GM12878 (cell line): Measurements from ENCODE around the gene ZBTB38. TPM values are rescaled to one million over a fixed set of nuclear protein-coding genes. Genes with fewer than 3 reads are reported as not detected.

ENCODE experiments used
- CHD4 ChIP-seq: fragments of 200-600 bp; sonication (generic); IDR thresholded peaks from 2 replicates; pipeline ENCODE4 v1.6.1; 2016; ENCODE audit warnings: mild to moderate bottlenecking
- HCFC1 ChIP-seq: fragments of 150-350 bp; IDR thresholded peaks from 2 replicates; pipeline ENCODE4 v1.6.1; 2014; ENCODE audit warnings: low read length
- KLF5 ChIP-seq: fragments of 450-650 bp; IDR thresholded peaks from 2 replicates; pipeline ENCODE4 v1.6.1; 2014; ENCODE audit warnings: mild to moderate bottlenecking; ENCODE audit not compliant: partially characterized antibody
- MLLT1 ChIP-seq: fragments of 450-650 bp; IDR thresholded peaks from 2 replicates; pipeline ENCODE4 v1.6.1; 2016; ENCODE audit warnings: mild to moderate bottlenecking
- MXI1 ChIP-seq: fragments of 150-350 bp; IDR thresholded peaks from 2 replicates; pipeline ENCODE4 v1.6.1; 2011; ENCODE audit warnings: low read depth, mild to moderate bottlenecking, inconsistent platforms, low read length, improper control_type of control experiment
- NR2C1 ChIP-seq: fragments of 450-650 bp; IDR thresholded peaks from 2 replicates; pipeline ENCODE4 v1.6.1; 2017; ENCODE audit warnings: antibody characterized with exemption, mild to moderate bottlenecking, moderate library complexity
- RB1 ChIP-seq: fragments of 450-650 bp; formaldehyde crosslinking; IDR thresholded peaks from 2 replicates; pipeline ENCODE4 v1.6.1; 2017; ENCODE audit warnings: mild to moderate bottlenecking, borderline replicate concordance
- RELB ChIP-seq: fragments of 450-650 bp; IDR thresholded peaks from 2 replicates; pipeline ENCODE4 v1.6.1; 2017; ENCODE audit warnings: low read depth, mild to moderate bottlenecking, moderate library complexity
- SMC3 ChIP-seq: IDR thresholded peaks from 2 replicates; pipeline ENCODE4 v1.6.1; 2011; ENCODE audit warnings: low read length, improper control_type of control experiment, borderline replicate concordance
- TCF12 ChIP-seq: IDR thresholded peaks from 2 replicates; pipeline ENCODE4 v1.6.1; 2011; ENCODE audit warnings: low read depth, mild to moderate bottlenecking, low read length
- ZBED1 ChIP-seq: IDR thresholded peaks from 2 replicates; pipeline ENCODE4 v1.6.1; 2016; ENCODE audit warnings: borderline replicate concordance
- ZNF207 ChIP-seq: fragments of 450-650 bp; IDR thresholded peaks from 2 replicates; pipeline ENCODE4 v1.6.1; 2014; ENCODE audit warnings: antibody characterized with exemption, mild to moderate bottlenecking, borderline replicate concordance
- polyA plus RNA-seq, 11 experiments: library from polyadenylated mRNA; depleted of rRNA in 4 of 11; unstranded in 6 of 11; stranded (reverse) in 5 of 11; fragments of >200 nt; fragmentation: Nextera tagmentation in 4 of 11; fragmentation: Illumina TruSeq in 1 of 11; extraction: Ambion mirVana in 4 of 11; extraction: Trizol in 1 of 11; gene quantifications; 1 replicate in 1 of 11; 2 replicates in 10 of 11; pipeline versions ENCODE4 v1.2.1 to v1.2.3, GENCODE V29; 2011 to 2016; ENCODE audit warnings: inconsistent platforms in 2 of 11, missing spikeins in 2 of 11, low read depth in 1 of 11
- total RNA-seq, 4 experiments: library from RNA; depleted of rRNA in 3 of 4; stranded (reverse); fragments of >200 nt in 3 of 4; fragmentation: Illumina TruSeq in 1 of 4; extraction: Trizol in 1 of 4; gene quantifications; 2 replicates each; pipeline versions ENCODE4 v1.2.1 to v1.2.3, GENCODE V29; 2013 to 2021
- TF ChIP-seq, protein P1 (sequence below): fragments of 450-650 bp; formaldehyde crosslinking; IDR thresholded peaks from 2 replicates; pipeline ENCODE4 v1.4.0; 2020; ENCODE audit warnings: mild to moderate bottlenecking, moderate library complexity
- TF ChIP-seq, protein P2 (sequence below): IDR thresholded peaks from 2 replicates; pipeline ENCODE4 v1.6.1; 2011; ENCODE audit warnings: borderline replicate concordance, low read depth, mild to moderate bottlenecking, moderate library complexity, mixed read lengths, low read length; ENCODE audit not compliant: insufficient read depth; ENCODE audit errors: extremely low read length
- TF ChIP-seq, protein P3 (sequence below): fragments of 150-350 bp; IDR thresholded peaks from 2 replicates; pipeline ENCODE4 v1.6.1; 2016; ENCODE audit warnings: low read depth, low read length

ZBTB38 gene
- total and polyA plus RNA-seq, 10 of the 15 experiments (the other 5 are each of a cell fraction or from before 2014, with no cell fraction given): 34.2 to 115 (median 88.6) TPM

- TF ChIP-seq, protein P1, sequence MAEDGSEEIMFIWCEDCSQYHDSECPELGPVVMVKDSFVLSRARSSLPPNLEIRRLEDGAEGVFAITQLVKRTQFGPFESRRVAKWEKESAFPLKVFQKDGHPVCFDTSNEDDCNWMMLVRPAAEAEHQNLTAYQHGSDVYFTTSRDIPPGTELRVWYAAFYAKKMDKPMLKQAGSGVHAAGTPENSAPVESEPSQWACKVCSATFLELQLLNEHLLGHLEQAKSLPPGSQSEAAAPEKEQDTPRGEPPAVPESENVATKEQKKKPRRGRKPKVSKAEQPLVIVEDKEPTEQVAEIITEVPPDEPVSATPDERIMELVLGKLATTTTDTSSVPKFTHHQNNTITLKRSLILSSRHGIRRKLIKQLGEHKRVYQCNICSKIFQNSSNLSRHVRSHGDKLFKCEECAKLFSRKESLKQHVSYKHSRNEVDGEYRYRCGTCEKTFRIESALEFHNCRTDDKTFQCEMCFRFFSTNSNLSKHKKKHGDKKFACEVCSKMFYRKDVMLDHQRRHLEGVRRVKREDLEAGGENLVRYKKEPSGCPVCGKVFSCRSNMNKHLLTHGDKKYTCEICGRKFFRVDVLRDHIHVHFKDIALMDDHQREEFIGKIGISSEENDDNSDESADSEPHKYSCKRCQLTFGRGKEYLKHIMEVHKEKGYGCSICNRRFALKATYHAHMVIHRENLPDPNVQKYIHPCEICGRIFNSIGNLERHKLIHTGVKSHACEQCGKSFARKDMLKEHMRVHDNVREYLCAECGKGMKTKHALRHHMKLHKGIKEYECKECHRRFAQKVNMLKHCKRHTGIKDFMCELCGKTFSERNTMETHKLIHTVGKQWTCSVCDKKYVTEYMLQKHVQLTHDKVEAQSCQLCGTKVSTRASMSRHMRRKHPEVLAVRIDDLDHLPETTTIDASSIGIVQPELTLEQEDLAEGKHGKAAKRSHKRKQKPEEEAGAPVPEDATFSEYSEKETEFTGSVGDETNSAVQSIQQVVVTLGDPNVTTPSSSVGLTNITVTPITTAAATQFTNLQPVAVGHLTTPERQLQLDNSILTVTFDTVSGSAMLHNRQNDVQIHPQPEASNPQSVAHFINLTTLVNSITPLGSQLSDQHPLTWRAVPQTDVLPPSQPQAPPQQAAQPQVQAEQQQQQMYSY (CRISPR knock-in tag): no peak
- TF ChIP-seq RELB (no peak), CHD4 (no peak), ZBED1 (no peak), SMC3 (no peak), MLLT1 (no peak), ZNF207 (no peak), NR2C1 (peak; percentile 45; the same call in 1 of the 2 replicates), KLF5 (no peak), RB1 (no peak), HCFC1 (no peak), MXI1 (no peak), TCF12 (no peak)
- TF ChIP-seq, protein P2, sequence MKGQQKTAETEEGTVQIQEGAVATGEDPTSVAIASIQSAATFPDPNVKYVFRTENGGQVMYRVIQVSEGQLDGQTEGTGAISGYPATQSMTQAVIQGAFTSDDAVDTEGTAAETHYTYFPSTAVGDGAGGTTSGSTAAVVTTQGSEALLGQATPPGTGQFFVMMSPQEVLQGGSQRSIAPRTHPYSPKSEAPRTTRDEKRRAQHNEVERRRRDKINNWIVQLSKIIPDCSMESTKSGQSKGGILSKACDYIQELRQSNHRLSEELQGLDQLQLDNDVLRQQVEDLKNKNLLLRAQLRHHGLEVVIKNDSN: no peak
- TF ChIP-seq, protein P3, sequence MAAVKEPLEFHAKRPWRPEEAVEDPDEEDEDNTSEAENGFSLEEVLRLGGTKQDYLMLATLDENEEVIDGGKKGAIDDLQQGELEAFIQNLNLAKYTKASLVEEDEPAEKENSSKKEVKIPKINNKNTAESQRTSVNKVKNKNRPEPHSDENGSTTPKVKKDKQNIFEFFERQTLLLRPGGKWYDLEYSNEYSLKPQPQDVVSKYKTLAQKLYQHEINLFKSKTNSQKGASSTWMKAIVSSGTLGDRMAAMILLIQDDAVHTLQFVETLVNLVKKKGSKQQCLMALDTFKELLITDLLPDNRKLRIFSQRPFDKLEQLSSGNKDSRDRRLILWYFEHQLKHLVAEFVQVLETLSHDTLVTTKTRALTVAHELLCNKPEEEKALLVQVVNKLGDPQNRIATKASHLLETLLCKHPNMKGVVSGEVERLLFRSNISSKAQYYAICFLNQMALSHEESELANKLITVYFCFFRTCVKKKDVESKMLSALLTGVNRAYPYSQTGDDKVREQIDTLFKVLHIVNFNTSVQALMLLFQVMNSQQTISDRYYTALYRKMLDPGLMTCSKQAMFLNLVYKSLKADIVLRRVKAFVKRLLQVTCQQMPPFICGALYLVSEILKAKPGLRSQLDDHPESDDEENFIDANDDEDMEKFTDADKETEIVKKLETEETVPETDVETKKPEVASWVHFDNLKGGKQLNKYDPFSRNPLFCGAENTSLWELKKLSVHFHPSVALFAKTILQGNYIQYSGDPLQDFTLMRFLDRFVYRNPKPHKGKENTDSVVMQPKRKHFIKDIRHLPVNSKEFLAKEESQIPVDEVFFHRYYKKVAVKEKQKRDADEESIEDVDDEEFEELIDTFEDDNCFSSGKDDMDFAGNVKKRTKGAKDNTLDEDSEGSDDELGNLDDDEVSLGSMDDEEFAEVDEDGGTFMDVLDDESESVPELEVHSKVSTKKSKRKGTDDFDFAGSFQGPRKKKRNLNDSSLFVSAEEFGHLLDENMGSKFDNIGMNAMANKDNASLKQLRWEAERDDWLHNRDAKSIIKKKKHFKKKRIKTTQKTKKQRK: no peak
These were observed 3.6 kb downstream of the ZBTB38 start (continued) for GRCh38 chr3:141371882-141372281.
